ENCODE measurements around the gene GLMP.

GLMP gene

DNA sequence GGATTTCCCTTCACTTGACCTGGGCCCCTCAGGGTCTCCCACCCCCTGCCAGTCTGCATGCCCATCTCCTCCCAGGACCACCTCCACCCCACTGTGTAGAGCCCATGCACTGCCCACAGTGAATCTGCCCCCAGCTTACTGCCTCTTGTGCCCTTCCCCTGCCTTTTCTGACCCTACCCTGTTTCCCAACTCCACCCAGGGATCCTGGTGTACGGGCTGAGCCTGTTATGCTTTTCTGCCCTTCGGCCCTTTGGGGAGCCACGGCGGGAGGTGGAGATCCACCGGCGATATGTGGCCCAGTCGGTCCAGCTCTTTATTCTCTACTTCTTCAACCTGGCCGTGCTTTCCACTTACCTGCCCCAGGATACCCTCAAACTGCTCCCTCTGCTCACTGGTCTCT, 9.4 kb downstream of the GLMP start:
- DNase-seq (ENCODE audit: low read depth in 2 of 2): no peak

DNA sequence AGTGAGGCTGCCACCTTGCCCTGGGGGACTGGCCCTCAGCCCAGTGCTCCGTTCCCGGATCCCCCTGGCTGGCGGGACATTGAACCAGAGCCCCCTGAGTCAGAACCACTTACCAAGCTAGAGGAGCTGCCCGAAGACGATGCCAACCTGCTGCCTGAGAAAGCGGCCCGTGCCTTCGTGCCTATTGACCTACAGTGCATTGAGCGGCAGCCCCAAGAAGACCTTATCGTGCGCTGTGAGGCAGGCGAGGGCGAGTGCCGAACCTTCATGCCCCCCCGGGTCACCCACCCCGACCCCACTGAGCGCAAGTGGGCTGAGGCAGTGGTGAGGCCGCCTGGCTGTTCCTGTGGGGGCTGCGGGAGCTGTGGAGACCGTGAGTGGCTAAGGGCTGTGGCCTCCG, 10.0 kb downstream of the GLMP start:
- no peak for DNase-seq (ENCODE audit: low read depth in 2 of 2)

DNA sequence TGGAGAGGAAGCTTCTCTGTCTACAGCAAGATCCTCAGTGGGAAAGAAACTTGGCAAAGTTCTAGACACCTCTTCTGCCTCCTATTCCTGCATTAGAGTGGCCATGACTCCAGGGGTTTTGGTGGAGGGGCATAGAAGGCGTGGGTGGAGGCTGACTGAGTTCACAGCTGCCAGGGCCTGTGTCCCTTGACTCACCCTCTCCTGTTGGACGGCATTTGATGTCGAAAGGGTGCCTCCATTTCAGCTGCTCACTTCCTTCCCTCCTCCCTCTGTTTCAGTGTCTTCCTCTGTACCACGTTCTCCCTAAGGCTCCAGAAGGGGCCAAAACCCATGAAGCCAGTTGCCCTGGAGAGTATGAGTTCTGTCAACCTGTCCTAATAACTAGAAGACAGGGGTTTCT, 10.7 kb downstream of the GLMP start:
- DNase-seq (ENCODE audit: low read depth in 2 of 2): no peak

DNA sequence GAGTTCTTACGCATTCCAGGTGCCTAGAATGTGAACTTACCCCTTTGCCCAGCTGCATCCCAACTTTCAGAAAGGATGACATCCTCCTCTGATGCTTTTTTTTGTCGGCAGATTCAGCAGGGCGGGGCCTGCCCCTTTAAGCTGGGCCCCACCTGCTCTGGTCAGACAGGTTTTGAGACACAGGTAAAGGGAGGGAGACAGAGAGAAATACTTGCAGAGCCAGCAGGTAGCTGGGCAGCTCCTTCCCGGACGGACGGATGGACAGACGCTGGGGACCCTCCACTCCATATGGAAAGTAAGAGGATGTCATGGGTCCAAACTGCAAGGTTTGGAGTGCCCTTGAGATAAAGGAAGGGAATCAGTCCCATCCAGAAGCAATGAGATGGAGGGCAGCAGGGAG, 11.4 kb downstream of the GLMP start, which contains the start of gene TMEM79:
Gene TMEM79 (plus strand): TSS at position 214 of the 400 bp plus-strand sequence. CDS start 902 bp downstream, outside the sequence.
- no peak for DNase-seq (ENCODE audit: low read depth in 2 of 2)

DNA sequence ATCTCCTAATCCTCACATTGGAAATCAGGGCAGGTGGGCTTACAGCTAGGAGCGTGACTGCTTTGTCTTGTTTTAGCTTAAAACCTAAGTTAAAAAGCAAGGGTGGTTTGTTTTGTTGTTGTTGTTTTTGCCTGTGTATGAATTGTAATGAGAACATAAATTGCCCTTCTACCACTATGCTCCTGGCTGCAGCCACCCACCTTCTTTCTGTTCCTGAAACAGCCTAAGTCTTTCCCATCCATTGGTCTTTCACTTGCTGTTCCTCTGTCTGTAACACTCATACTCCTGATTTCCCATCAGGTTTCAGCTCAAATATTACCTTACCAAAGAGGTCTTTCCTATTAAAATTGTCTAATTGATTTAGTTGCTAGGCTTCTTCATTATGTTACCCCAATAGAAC, 12.0 kb downstream of the GLMP start:
- DNase-seq (ENCODE audit: low read depth in 2 of 2): no peak

DNA sequence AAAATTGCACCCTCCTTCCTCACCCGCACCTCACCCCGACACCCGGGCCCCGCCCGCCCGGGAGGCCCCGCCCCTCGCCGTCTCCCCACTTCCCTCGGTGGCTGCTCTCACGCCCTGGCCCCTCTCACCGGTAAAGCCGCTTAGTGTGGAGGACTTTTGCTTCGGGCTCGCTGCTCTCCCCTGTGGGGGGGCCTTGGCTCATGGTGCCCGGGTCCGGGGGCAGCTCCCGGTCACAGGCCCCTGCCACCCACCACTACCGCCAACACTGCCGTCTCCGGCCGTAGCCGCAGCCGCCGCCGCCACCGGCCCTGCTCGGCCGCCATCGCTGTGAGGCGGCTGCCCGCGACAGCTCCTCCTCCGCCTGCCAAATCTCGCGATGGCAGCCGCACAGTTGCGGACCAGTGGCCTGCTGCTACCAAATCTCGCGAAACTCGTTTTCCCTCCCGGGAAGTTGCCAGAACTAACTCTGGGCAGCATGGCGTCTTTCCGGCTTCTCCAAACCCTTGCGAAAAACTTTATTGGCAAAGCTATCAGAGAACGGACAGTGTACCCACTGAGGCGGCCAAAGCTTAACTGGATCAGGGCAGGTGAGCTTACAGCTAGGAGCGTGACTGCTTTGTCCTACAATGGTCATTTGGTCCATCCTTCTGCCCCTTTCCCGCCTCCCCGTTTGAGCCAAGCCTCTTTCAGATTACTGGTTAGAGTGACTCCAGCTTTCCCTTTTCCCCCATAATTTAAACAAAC, 12.8 kb downstream of the GLMP start, which contains the start of gene SMG5:
Gene SMG5 (minus strand): TSS at position 347 of the 744 bp plus-strand sequence. CDS start 145 bp downstream, at position 202.
- peak; percentile 94 to 95 for DNase-seq (ENCODE audit: low read depth in 2 of 2)

DNA sequence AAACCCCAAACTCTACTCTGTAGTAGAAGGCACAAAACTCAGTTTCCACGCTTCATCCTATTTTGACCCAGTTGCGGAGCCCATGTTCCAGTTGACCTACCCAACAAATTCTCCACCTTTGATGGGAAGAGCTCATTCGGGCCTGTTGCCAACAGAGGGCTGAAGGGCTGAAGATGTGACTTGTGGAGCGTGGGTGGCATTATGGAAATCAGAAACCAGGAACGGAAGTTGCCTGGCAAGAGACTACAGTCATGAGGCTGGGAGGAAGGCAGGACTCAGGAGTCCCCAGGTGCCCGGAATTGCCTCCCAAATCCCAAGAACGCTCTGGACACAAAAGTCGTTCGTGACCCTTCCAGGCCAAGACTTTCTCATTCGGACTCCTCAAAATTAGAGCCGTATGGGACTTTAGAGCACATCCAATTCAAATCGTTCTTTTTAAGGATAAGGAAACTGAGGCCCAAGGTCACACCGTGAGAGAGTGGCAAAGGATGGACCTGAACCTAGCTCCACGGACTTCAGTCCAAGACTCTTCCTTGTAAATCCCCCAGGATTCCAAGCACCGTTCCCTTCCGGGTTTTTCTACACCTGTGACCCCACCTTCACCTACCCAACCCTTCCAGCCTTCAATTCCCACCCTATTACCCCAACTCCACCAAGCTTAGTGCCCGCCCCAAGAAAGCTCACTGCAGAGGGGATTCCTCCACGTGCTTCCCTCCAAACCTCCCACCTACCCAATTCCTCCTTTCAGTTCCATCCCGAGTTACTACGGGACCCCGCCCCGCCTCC, 13.6 kb downstream of the GLMP start:
- DNase-seq (ENCODE audit: low read depth in 2 of 2): no peak

DNA sequence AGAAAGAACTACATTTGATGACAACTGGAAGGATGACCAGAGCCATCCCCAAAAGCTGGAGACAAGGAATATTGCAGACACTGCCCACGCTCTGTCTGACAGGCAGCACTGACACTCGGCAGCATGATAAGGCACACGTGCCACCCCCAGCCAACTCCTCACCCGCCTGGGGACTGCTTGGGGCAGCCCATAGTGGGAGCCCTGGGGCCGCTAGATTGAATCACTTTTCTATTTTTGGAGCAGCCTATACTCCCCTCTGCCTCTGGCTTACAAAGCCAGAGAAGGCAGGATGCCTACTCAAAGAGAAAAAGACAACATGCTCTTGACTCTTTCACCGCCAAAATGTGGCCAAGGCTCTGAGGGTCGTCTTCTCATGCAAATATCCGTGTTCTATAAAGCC, 14.2 kb downstream of the GLMP start:
- DNase-seq (ENCODE audit: low read depth in 2 of 2): peak; percentile 32 to 57

DNA sequence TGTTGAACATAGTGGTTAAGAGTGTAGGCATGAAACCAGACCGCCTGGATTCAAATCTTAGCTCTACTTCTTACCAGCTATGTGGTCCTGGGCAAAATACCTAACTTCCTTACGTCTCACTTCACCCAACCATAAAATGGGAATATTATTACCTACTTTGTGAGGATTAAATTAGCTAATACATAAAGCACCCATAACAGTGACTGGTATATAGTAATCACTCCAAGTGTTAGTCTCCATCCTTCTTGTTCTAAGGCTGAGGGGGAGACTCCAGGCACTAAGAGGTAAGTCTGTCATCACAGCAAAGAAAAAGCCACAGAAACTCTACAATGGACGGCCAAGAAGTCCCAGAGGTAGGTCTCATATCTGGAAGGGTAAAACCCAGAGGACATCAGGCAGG, 15.6 kb downstream of the GLMP start:
- DNase-seq (ENCODE audit: low read depth in 2 of 2): no peak

DNA sequence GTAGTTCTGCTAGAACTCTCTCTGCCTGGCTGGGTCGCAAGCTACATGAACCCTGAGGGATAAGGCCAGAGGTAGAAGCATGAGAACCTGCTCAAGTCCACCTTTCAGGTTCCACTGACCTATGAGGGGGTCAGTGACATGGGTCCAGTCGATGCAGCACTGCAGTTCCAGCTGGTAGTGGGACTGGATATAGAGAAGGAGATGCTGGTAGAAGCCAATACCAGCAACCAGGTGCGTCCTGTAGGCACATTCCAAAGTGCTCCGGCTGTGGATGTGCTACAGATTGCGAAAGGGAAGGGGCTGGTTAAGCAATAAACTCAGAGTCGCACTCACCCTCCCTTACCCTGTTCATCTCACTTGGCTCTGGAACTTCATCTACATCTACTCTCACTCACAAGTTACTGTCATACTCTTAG, 18.5 kb downstream of the GLMP start:
- no peak for DNase-seq (ENCODE audit: low read depth in 2 of 2)

DNA sequence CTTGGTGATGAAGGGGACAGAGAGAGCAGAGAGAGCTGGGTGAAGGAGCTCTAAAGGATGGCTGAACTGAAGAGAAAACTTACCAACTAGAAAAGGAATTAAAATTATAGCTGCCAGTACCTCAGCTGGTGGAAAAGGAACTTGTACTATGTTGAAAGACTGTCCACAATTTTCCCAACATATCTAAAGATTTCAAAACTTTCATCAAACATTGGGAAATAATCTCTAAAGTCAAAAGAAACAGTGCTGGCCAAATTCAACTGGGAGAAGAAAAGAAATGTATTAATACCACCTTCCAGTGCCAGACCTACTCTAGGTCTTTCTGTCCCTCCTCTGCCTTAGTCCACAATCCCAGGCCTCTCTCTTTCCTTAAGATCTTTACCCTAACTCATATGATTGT, 18.9 kb downstream of the GLMP start:
- DNase-seq (ENCODE audit: low read depth in 2 of 2): no peak

DNA sequence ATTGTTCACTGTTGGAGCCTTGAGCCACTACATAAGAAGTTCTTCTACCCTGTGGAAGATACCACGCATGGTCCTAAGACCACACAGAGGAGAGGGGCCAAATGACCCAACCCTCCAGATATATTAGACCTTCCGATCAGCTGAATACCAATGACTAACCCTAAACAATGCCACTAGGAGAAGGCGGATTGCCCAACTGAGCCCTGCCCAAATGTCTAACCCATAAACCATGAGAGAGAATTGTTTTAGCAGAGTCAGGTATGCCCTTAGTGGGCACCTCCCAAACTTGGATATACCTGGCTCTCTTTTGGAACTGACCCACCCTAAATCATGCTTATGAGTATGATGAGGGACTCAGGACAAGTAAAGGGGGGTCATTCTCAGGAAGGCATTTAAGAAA, 25.2 kb downstream of the GLMP start:
- no peak for DNase-seq (ENCODE audit: low read depth in 2 of 2)

DNA sequence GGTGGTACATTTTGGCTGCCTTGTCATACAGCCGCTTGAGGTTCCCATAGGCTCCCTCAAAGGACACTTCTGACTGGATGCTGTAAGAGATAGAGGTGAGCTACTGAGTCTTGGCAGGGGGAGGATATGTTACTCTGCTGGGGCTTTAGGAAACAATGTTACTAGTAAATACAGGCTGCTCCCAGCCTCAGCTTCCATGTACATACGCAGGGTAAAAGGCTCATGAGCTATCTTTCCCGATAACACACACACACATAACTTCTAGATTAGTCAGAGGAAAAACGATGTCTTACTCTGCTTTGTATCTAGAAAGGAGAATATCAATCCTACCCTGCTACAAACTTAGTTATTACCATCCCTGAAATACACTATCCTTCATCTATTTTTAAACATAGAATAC, 27.1 kb downstream of the GLMP start:
- no peak for DNase-seq (ENCODE audit: low read depth in 2 of 2)

DNA sequence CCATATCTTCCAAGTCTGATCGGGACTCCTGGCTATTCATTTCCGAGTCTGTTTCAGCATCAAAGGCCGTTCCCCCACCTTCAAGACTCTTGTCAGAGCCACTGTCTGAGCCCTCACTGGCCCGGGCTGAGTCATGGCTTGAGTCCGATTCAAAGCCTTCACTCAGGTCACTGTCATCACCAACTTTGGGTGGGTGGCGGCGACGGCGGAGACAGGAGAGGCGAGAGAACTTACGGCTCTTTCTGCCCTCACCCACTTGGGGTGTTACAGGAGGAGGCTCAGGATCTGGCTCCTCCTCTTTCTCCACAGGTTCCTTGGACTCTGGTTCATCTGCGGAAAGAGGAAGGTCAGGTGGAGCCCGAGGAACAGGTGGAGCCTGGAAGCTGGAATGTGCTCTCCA, 29.4 kb downstream of the GLMP start:
- no peak for DNase-seq (ENCODE audit: low read depth in 2 of 2)

DNA sequence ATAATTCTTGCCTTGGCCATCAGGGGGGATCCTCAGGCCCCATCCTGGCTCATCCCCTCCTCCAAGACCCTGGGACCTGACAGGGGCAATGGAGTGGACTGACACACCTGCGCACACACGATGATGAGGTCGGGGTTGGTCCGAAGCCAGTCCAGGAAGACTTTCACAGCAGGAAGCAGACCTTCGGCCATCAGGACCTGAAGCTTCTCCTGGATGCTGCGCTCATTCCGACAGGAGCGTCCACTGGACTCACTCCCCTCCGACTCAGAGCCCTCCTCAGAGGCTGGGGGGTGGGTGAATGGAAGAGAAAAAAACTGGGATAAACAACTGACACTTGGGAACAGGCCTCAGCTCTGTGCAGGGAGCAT, 32.2 kb downstream of the GLMP start:
- no peak for DNase-seq (ENCODE audit: low read depth in 2 of 2)

DNA sequence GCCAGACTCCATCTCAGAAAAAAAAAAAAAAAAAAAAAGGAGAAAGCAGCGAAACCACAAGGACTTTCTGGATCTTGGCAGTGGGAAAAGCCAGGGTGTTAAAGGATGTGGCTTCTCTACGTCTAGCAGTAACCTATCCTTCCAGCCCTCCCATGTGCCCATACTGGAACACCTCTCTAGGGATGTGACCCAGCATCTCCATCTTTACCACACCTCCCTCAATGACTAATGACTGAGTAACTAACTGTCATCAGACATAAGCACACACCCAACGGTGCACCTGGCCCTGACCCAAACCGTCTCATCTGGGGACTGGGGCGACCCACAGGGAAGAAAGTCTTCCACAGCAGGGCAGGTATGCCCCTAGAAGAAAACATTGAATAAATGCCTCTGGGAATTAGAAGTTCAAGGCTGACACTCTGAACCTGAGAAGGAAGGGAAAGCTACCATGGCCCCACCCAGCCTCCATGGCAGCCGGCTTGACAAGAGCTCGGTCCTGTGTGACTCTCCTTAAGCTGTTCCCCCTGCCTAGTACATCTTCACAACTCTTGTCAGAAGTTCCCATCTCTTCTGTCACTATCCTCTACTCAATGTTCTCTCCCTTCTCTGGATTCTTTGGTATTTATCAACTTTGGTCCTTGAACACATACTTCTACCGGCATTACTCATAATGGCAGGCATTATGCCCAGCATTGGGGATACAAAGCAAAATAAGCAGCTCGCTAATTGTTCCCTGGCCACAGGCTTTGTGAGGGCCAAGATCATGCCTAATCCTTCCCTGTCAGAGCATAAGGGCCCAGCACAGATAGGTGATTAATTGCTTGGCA, 32.8 kb downstream of the GLMP start:
- DNase-seq (ENCODE audit: low read depth in 2 of 2): no peak

DNA sequence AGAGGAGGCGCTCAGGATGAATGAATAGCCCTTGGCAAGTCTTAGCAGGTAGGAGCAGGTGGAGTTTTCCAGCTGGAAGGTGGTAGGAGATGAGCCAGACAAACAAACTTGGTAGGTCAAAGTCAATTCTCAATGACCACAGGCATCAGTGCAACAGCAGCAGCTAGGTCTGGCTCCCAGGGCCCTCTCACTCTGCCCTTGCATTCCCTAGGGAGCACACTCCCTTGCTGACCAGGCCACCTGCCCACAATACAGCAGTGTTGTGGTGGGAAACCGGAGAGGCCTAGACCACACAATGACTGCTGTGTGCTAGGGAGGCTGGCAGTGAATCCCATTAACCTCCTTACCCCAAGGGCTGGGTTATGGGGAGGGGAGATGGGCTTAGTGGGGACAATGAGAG, 34.6 kb downstream of the GLMP start:
- DNase-seq (ENCODE audit: low read depth in 2 of 2): no peak

DNA sequence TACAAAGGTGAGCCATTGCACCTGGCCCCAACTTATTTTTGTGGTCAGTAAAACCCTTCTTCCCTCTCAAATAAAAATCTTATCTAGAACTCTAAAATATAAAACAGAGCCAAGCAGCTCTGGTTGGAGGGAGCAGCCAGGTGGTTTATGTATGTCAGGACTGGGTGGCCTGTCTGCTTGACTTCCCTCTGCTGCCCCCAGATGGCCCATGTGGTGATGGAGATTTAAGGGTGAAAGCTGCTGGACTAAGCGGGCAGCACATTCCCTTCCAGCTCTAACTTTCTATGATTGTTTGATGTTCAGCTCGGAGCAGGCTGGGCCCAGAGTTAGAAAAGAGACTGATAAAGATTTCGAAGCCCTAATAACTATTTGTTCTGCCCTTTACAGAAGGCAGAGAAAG, 35.7 kb downstream of the GLMP start:
- no peak for DNase-seq (ENCODE audit: low read depth in 2 of 2)

DNA sequence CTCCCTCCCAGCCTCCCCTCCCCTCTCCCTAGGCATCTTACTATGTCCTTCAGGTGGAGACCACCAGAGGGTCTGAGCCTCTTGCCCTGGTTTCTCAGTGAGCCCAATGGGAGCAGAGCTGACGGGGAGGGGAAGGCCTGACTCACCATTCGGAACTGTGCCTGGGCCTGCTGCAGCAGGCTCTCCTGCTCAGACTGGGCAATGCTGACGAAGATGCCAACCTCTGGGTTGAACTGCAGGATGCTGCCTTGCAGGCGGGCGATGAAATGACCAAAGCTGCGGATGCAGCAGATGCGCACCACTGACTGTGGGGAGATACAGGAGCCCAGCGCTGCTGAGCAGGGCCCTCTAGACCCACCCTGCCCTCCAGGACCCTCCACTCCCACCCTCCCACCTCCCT, 36.6 kb downstream of the GLMP start:
- no peak for DNase-seq (ENCODE audit: low read depth in 2 of 2)

DNA sequence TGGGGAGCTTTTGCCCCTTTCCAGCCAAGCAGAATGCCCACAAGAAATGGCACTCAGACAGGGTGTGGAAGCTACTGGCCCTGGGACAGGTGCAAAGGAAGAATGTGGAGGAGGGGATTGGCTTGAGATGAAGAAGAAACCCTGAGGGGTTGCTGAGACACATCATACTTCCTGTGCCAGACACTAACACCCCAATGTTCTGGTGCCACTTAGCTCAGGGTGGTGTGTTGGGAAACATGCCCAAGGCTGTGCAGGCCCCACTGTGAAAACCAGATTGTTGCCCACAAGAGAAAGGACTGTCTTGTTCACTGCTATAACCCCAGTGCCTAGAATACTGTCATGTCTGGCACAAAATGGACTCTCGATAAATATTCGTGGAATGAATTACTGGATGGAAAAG, 37.8 kb downstream of the GLMP start:
- no peak for DNase-seq (ENCODE audit: low read depth in 2 of 2)

DNA sequence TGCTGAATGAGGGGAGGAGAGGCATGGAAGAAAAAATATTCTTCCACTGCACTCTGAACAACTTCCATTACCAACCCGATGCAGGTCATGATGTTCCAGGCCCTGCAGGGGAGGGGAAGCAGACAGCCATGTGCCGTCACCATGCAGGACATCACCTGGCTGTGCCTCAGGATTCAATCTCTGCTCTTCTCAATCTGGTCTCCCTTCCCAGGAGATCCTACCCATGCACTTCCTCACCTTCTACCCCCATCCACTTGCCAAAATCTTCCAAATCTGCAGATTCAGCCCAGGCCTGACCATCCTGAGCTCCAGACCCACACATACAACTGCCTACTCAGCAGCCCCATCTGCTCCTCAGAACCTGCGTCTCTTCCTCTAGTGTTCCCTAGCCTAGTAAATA, 41.8 kb downstream of the GLMP start:
- no peak for DNase-seq (ENCODE audit: low read depth in 2 of 2)

DNA sequence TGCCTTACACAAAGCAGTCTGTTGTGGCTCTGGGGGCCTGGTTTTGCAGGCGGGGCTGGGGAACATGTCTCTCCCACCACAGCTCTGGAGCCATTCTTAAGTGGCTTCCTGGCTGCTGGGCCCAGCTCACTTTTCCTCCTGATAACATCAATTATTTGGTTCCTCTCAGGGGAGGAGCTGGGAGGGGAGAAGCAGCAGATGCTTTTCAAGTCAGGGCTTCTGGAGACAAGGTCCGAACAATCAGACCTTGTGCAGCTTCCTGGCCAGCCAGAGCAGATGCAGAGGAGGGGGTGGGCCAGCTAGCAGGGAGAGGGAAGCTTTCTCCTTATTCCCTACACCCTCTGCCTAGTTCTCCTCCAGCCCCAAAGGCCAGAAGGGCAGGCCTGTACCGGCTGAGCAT, 44.0 kb downstream of the GLMP start:
- DNase-seq (ENCODE audit: low read depth in 2 of 2): no peak
